ENCODE measurements around the gene PTPRJ. TPM values are rescaled to one million over a fixed set of nuclear protein-coding genes. Genes with fewer than 3 reads are reported as not detected.

PTPRJ gene
- total and polyA plus RNA-seq, 4 donors = 2.0 to 20.1 (median 8.5) TPM

DNA sequence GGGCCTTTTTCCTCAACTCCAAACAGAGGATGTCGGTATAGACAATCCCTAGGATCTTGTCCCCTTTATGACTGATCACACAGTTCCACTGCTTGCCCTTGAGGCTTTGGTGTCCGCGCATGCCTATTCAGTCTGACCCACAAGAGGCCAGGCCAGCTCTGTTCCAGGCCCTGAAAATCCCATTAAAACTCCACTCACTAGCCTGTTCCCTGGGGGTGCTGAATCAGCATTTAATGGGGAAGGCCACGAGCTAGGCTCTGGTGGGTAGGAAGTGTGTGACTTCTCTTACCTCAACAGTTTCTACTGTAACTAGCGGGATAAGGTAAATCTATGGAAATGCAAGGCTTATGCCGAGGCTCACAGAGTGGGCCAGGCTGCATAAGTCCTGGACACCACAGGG lies 117.7 kb downstream of the PTPRJ start:
- DNase-seq (no peak), ATAC-seq (ENCODE audit: low FRiP score) (no peak)
- Histone ChIP-seq H3K9me3 (ENCODE audit: control insufficient read depth, low read length) (no peaks in the 10 kb centered on the region), H3K4me1 (ENCODE audit: control insufficient read depth in 1 of 2, insufficient read depth in 2 of 2, low read length in 2 of 2) (no peaks in the 10 kb centered on the region), H3K36me3 (ENCODE audit: control insufficient read depth in 1 of 2, insufficient read depth in 2 of 2, low read length in 1 of 2) (no peaks in the 10 kb centered on the region), H3K27me3 (ENCODE audit: control insufficient read depth in 1 of 2, insufficient read depth in 2 of 2, low read length in 1 of 2) (no peaks in the 10 kb centered on the region), H3K4me3 (ENCODE audit: low read length in 2 of 2) (no peak overlapping the region), H3K27ac (ENCODE audit: low read depth in 1 of 2, low read length in 2 of 2) (no peak overlapping the region)
- 95 to 96% methylated on average over 6 of the region's 6 CpGs for WGBS, 2 donors
- intact Hi-C loops (cut with DNase I) = no loop called here

GRCh38 chr11:48099916-48100446 lies 119.6 kb downstream of the PTPRJ start:
- Histone ChIP-seq H3K27me3 (ENCODE audit: control insufficient read depth in 1 of 2, insufficient read depth in 2 of 2, low read length in 1 of 2) (no peaks in the 10 kb centered on the region), H3K27ac (ENCODE audit: low read depth in 1 of 2, low read length in 2 of 2) (no peak overlapping the region), H3K4me1 (ENCODE audit: control insufficient read depth in 1 of 2, insufficient read depth in 2 of 2, low read length in 2 of 2) (no peaks in the 10 kb centered on the region), H3K9me3 (ENCODE audit: control insufficient read depth, low read length) (no peaks in the 10 kb centered on the region), H3K4me3 (ENCODE audit: low read length in 2 of 2) (no peak overlapping the region), H3K36me3 (ENCODE audit: control insufficient read depth in 1 of 2, insufficient read depth in 2 of 2, low read length in 1 of 2) (no peaks in the 10 kb centered on the region)
- no peak for ATAC-seq (ENCODE audit: low FRiP score)
- intact Hi-C loops (cut with DNase I) = loop anchor here in 1 of 2 donors (10.0 kb wide), 1 partner anchor 255 kb away; the partner anchor contains the start of gene NUP160
- no peak for DNase-seq
- WGBS, 2 donors = 94 to 96% methylated on average over 6 of the region's 6 CpGs

- H3K4me1 ChIP-seq (ENCODE audit: control insufficient read depth in 1 of 2, insufficient read depth in 2 of 2, low read length in 2 of 2) = no peaks in the 10 kb centered on the region
- intact Hi-C loops (cut with DNase I) = loop anchor here in 1 of 2 donors (10.0 kb wide), 1 partner anchor 256 kb away; the partner anchor contains the start of gene NUP160
- H3K27ac ChIP-seq (ENCODE audit: low read depth in 1 of 2, low read length in 2 of 2) = no peak overlapping the region
- no peak for DNase-seq
- H3K9me3 ChIP-seq (ENCODE audit: control insufficient read depth, low read length) = no peaks in the 10 kb centered on the region
- WGBS, 2 donors = 85 to 86% methylated on average over 11 of the region's 11 CpGs
- no peak overlapping the region for H3K4me3 ChIP-seq (ENCODE audit: low read length in 2 of 2)
- H3K36me3 ChIP-seq (ENCODE audit: control insufficient read depth in 1 of 2, insufficient read depth in 2 of 2, low read length in 1 of 2) = no peaks in the 10 kb centered on the region
- ATAC-seq (ENCODE audit: low FRiP score) = no peak
- no peaks in the 10 kb centered on the region for H3K27me3 ChIP-seq (ENCODE audit: control insufficient read depth in 1 of 2, insufficient read depth in 2 of 2, low read length in 1 of 2)
These were observed 120.8 kb downstream of the PTPRJ start for GRCh38 chr11:48101044-48101733.

GRCh38 chr11:48101958-48102357 lies 121.6 kb downstream of the PTPRJ start:
- no peak for ATAC-seq (ENCODE audit: low FRiP score)
- Histone ChIP-seq H3K27ac (ENCODE audit: low read depth in 1 of 2, low read length in 2 of 2) (no peak overlapping the region), H3K9me3 (ENCODE audit: control insufficient read depth, low read length) (no peaks in the 10 kb centered on the region), H3K36me3 (ENCODE audit: control insufficient read depth in 1 of 2, insufficient read depth in 2 of 2, low read length in 1 of 2) (no peaks in the 10 kb centered on the region), H3K27me3 (ENCODE audit: control insufficient read depth in 1 of 2, insufficient read depth in 2 of 2, low read length in 1 of 2) (no peaks in the 10 kb centered on the region), H3K4me1 (ENCODE audit: control insufficient read depth in 1 of 2, insufficient read depth in 2 of 2, low read length in 2 of 2) (no peaks in the 10 kb centered on the region), H3K4me3 (ENCODE audit: low read length in 2 of 2) (no peak overlapping the region)
- intact Hi-C loops (cut with DNase I) = loop anchor here in 1 of 2 donors (10.0 kb wide), 1 partner anchor 257 kb away; the partner anchor contains the start of gene NUP160
- no peak for DNase-seq
- WGBS, 2 donors = 38 to 39% methylated on average over 6 of the region's 6 CpGs

GRCh38 chr11:48103621-48104567 lies 123.5 kb downstream of the PTPRJ start:
- ATAC-seq (ENCODE audit: low FRiP score) (no peak), DNase-seq (no peak)
- H3K9me3 ChIP-seq (ENCODE audit: control insufficient read depth, low read length) = no peaks in the 10 kb centered on the region
- peak overlapping the region; percentile 16 to 31 for H3K27ac ChIP-seq (ENCODE audit: low read depth in 1 of 2, low read length in 2 of 2)
- no peak overlapping the region for H3K4me3 ChIP-seq (ENCODE audit: low read length in 2 of 2)
- H3K36me3 ChIP-seq (ENCODE audit: control insufficient read depth in 1 of 2, insufficient read depth in 2 of 2, low read length in 1 of 2) = no peaks in the 10 kb centered on the region
- no peaks in the 10 kb centered on the region for H3K4me1 ChIP-seq (ENCODE audit: control insufficient read depth in 1 of 2, insufficient read depth in 2 of 2, low read length in 2 of 2)
- intact Hi-C loops (cut with DNase I) = loop anchor here in 1 of 2 donors (10.0 kb wide), 1 partner anchor 259 kb away; the partner anchor contains the start of gene NUP160
- WGBS, 2 donors = 18 to 19% methylated on average over 12 of the region's 12 CpGs
- no peaks in the 10 kb centered on the region for H3K27me3 ChIP-seq (ENCODE audit: control insufficient read depth in 1 of 2, insufficient read depth in 2 of 2, low read length in 1 of 2)

DNA sequence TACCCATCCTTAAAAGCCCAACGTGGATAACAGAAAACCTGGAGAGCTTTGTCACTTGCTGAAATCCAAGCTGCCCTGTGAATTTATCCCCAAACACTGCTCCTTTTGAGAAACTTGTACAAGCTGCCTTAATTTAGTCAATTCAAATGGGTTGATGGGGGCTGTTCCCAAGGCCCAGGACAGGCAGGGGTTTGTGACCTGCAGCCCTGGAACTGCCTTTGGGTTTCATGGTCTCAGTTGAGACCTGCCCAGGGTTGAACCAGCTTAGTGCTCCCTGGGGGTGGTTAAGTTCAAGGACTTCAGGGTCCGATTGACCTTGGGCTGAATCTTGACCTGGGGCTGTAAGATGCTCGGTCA lies 124.2 kb downstream of the PTPRJ start:
- Histone ChIP-seq H3K4me3 (ENCODE audit: low read length in 2 of 2) (no peak overlapping the region), H3K27me3 (ENCODE audit: control insufficient read depth in 1 of 2, insufficient read depth in 2 of 2, low read length in 1 of 2) (no peaks in the 10 kb centered on the region), H3K4me1 (ENCODE audit: control insufficient read depth in 1 of 2, insufficient read depth in 2 of 2, low read length in 2 of 2) (no peaks in the 10 kb centered on the region), H3K9me3 (ENCODE audit: control insufficient read depth, low read length) (no peaks in the 10 kb centered on the region), H3K27ac (ENCODE audit: low read depth in 1 of 2, low read length in 2 of 2) (no peak overlapping the region), H3K36me3 (ENCODE audit: control insufficient read depth in 1 of 2, insufficient read depth in 2 of 2, low read length in 1 of 2) (no peaks in the 10 kb centered on the region)
- WGBS, 2 donors = 67 to 68% methylated on average over 3 of the region's 3 CpGs
- DNase-seq (no peak), ATAC-seq (ENCODE audit: low FRiP score) (no peak)
- intact Hi-C loops (cut with DNase I) = loop anchor here in 1 of 2 donors (10.0 kb wide), 1 partner anchor 260 kb away; the partner anchor contains the start of gene NUP160

GRCh38 chr11:48105096-48105990 lies 125.0 kb downstream of the PTPRJ start:
- WGBS, 2 donors = 96 to 98% methylated on average over 9 to 10 of the region's 10 CpGs
- DNase-seq = no peak
- H3K4me3 ChIP-seq (ENCODE audit: low read length in 2 of 2) = no peak overlapping the region
- no peaks in the 10 kb centered on the region for H3K36me3 ChIP-seq (ENCODE audit: control insufficient read depth in 1 of 2, insufficient read depth in 2 of 2, low read length in 1 of 2)
- H3K9me3 ChIP-seq (ENCODE audit: control insufficient read depth, low read length) = no peaks in the 10 kb centered on the region
- no peaks in the 10 kb centered on the region for H3K27me3 ChIP-seq (ENCODE audit: control insufficient read depth in 1 of 2, insufficient read depth in 2 of 2, low read length in 1 of 2)
- intact Hi-C loops (cut with DNase I) = loop anchor here in 1 of 2 donors (5.0 to 10.0 kb wide), 2 partner anchors 168 to 261 kb away; partner anchors contain the start of gene NUP160
- ATAC-seq (ENCODE audit: low FRiP score) = no peak
- no peaks in the 10 kb centered on the region for H3K4me1 ChIP-seq (ENCODE audit: control insufficient read depth in 1 of 2, insufficient read depth in 2 of 2, low read length in 2 of 2)
- no peak overlapping the region for H3K27ac ChIP-seq (ENCODE audit: low read depth in 1 of 2, low read length in 2 of 2)

DNA sequence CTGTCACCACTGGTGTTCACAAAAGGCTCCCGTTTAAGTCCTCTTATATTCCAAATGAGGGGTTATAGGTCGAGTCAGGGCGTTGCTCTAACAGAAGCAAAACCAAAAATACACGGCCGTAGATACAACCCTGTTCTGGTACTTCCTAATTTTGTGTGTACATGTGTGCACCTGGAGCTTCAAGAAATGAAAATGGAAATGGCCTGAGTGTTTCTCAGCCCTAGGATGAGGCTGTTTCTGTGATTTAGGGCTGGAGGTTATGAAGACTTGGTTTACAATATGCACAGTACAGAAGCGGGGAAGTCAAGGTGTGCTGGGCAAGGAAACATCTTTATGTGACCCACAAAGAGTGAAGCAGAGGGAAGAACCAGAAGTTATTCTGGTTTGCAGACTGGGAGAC lies 125.8 kb downstream of the PTPRJ start:
- ATAC-seq (ENCODE audit: low FRiP score) (no peak), DNase-seq (no peak)
- no peaks in the 10 kb centered on the region for H3K9me3 ChIP-seq (ENCODE audit: control insufficient read depth, low read length)
- no peak overlapping the region for H3K4me3 ChIP-seq (ENCODE audit: low read length in 2 of 2)
- H3K36me3 ChIP-seq (ENCODE audit: control insufficient read depth in 1 of 2, insufficient read depth in 2 of 2, low read length in 1 of 2) = no peaks in the 10 kb centered on the region
- no peaks in the 10 kb centered on the region for H3K4me1 ChIP-seq (ENCODE audit: control insufficient read depth in 1 of 2, insufficient read depth in 2 of 2, low read length in 2 of 2)
- WGBS, 2 donors = 90 to 92% methylated on average over 6 of the region's 6 CpGs
- H3K27me3 ChIP-seq (ENCODE audit: control insufficient read depth in 1 of 2, insufficient read depth in 2 of 2, low read length in 1 of 2) = no peaks in the 10 kb centered on the region
- H3K27ac ChIP-seq (ENCODE audit: low read depth in 1 of 2, low read length in 2 of 2) = no peak overlapping the region
- intact Hi-C loops (cut with DNase I) = loop anchor here in 1 of 2 donors (5.0 to 10.0 kb wide), 2 partner anchors 169 to 261 kb away; partner anchors contain the start of gene NUP160
